ENCODE data around the gene ARAP3.
A peak's percentile ranks its signal among the peaks of the same experiment; 100 is the strongest.

ARAP3 gene

DNA sequence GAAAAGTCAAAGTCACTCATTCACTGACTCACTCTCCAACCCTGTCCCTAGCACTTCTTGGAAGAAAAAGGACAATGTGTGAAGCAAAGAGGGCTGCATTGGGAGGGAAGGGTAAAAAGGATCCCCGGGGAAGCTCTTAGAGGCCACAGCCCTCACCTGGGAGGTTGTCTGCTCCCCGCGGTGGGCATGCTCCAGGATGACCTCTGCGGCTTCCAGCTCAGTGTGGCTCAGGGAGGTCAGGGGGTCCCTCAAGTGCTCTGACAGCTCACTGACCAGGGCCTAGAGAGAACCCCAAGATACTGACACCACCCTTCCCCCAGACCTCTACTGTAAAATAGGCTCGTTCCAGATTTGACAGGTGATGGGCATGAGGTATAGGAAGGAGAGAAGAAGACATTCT is 34.8 kb downstream of the ARAP3 start:
- no peaks in the 10 kb centered on the region for H3K27me3 Mint-ChIP-seq

DNA sequence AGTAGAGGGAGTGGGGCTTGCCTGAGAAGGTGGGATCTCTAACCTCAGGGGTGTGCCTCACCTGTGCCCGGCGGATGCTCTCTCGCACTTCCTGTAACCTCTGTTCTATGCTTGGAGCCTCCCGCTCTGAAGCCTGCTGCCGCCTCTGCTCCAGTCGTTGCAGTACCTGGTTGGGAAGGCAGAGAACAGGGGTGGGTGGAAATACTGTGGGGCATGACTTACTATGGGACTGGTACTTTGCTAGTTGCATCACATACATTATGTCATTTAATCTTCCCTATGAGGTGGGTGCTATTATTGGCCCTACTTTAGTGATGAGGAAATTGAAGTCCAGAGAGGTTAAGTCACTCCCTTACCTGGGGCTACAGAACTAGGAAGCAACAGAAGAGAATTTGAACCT is 36.0 kb downstream of the ARAP3 start:
- Mint-ChIP-seq H3K4me3 (no peak overlapping the region), H3K36me3 (peaks cover 40% of the 10 kb centered on the region), H3K27me3 (no peaks in the 10 kb centered on the region), H3K9me3 (no peaks in the 10 kb centered on the region), H3K27ac (no peak overlapping the region), H3K4me1 (peaks cover 31% of the 10 kb centered on the region)
- no peak for ATAC-seq

More for the DNA sequence above, 34.8 kb downstream of the ARAP3 start:
- H3K4me3 Mint-ChIP-seq = no peak overlapping the region
- peaks cover 31% of the 10 kb centered on the region for H3K36me3 Mint-ChIP-seq
- no peak for ATAC-seq
- no peak overlapping the region for H3K27ac Mint-ChIP-seq
- H3K4me1 Mint-ChIP-seq = peaks cover 33% of the 10 kb centered on the region
- H3K9me3 Mint-ChIP-seq = no peaks in the 10 kb centered on the region

DNA sequence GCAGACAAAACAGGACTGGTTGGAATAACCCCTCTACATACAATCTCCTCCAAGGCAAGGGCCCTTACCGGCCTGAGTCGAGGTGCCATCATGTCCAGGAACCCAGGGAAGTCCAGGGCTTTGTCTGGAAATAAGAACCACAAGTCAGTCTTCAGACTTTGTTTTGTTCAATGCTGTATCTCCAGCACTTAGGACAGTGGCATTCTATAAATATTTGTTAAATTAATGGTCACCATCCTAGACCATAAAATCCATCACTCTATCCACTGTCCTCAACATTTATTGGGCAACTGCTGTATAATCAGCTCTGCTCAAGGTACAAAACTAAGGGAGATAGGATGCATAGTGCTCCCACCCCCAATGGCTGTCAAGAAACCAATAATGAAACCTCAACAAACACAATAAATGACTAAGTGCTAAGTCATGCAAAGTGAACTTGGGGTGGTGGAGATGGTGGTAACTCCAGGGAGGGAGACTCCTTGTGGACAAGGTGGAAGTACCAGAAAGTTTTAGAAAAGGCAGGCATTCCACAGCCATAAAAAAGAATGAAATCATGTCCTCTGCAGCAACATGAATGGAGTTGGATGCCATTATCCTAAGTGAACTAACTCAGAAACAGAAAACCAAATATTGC is 40.3 kb downstream of the ARAP3 start:
- Mint-ChIP-seq H3K4me1 (peaks cover 21% of the 10 kb centered on the region), H3K9me3 (no peaks in the 10 kb centered on the region), H3K27ac (peak overlapping the region; percentile 42), H3K36me3 (peaks cover 37% of the 10 kb centered on the region), H3K4me3 (no peak overlapping the region), H3K27me3 (no peaks in the 10 kb centered on the region)
- no peak for ATAC-seq

DNA sequence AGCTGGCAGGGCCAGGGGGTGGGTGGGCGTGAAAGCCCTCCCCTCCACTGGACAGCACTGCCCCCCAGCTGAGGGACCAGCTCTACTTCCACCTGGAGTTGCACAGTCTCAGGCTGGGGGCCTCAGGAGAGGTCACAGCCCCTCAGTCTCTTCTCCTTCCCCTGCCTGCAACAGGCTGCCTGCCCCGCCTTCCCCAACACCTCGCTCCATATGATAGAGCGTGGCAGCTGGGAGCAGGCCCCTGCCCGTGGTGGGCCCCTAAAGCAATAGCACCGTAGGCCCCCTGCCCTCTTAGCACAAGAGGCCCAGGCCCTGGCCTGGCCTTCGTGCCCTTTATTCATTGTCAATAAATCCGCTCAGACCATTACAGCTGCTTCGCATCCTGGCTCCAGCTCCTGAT is 41.3 kb downstream of the ARAP3 start:
- Mint-ChIP-seq H3K27ac (peak overlapping the region; percentile 6), H3K36me3 (peaks cover 26% of the 10 kb centered on the region), H3K27me3 (no peaks in the 10 kb centered on the region), H3K4me3 (no peak overlapping the region), H3K9me3 (no peaks in the 10 kb centered on the region), H3K4me1 (peaks cover 27% of the 10 kb centered on the region)
- no peak for ATAC-seq

DNA sequence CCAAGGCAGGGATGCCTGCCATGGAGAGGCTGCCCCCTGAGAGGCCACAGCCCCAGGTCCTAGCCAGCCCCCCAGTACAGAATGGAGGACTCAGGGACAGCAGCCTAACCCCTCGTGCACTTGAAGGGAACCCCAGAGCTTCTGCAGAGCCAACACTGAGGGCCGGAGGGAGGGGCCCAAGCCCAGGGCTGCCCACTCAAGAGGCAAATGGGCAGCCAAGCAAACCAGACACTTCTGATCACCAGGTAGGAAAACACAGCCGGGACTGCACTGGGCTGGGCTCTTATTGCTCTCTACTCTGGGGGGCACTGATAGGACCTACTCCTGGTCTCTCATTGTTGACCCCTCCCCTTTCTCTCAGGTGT is 42.0 kb downstream of the ARAP3 start:
- no peak for ATAC-seq
- peaks cover 34% of the 10 kb centered on the region for H3K4me1 Mint-ChIP-seq
- H3K27me3 Mint-ChIP-seq = no peaks in the 10 kb centered on the region
- H3K27ac Mint-ChIP-seq = no peak overlapping the region
- no peak overlapping the region for H3K4me3 Mint-ChIP-seq
- no peaks in the 10 kb centered on the region for H3K9me3 Mint-ChIP-seq
- peaks cover 23% of the 10 kb centered on the region for H3K36me3 Mint-ChIP-seq

DNA sequence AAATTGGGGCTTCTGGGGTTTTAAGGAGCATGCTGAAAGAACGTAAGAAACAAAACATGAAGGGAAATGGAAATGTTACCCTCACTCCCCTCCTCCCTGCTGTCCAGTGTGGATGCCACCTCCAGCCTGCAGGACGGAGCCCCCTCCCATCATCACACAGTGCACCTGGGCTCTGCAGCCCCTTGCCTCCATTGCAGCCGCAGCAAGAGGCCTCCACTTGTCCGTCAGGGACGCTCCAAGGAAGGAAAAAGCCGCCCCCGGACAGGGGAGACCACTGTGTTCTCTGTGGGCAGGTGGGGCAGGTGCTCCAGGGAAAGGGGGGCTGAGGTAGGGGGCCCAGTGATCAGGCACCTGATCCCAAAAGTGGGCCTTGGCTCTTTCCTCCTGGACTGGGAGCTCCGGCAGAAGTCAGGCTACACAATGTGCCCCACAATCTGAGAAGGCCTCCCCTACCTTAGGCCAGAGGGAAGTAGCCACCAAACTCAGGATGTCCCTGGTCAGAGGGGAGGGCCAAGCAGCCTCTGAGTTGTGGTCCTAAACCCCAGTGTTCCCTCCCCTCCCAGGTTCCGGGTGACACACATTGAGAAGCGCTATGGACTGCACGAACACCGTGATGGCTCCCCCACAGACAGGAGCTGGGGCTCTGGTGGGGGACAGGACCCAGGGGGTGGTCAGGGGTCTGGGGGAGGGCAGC is 42.5 kb downstream of the ARAP3 start:
- no peaks in the 10 kb centered on the region for H3K9me3 Mint-ChIP-seq
- H3K4me1 Mint-ChIP-seq = peaks cover 39% of the 10 kb centered on the region
- H3K4me3 Mint-ChIP-seq = no peak overlapping the region
- ATAC-seq = no peak
- H3K27ac Mint-ChIP-seq = no peak overlapping the region
- no peaks in the 10 kb centered on the region for H3K27me3 Mint-ChIP-seq
- peaks cover 17% of the 10 kb centered on the region for H3K36me3 Mint-ChIP-seq

DNA sequence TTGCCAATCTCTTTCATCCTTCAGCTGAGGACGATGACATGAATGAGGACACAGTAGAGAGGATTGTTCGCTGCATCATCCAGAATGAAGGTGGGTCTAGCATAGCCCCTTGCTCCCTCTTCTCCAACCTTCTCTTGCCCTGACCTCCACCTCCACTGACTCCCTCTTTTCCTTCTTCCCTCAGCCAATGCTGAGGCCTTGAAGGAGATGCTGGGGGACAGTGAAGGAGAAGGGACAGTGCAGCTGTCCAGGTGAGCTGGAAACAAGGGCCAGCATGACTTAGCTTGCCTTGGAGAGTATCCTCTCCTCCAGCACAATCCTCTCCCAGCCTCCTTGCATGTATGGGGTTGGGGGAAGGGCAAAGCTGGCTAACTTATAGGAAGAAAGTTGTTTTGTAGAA is 43.3 kb downstream of the ARAP3 start:
- no peaks in the 10 kb centered on the region for H3K27me3 Mint-ChIP-seq
- H3K27ac Mint-ChIP-seq = peak overlapping the region; percentile 82
- H3K9me3 Mint-ChIP-seq = no peaks in the 10 kb centered on the region
- H3K4me1 Mint-ChIP-seq = peaks cover 47% of the 10 kb centered on the region
- ATAC-seq = no peak
- H3K4me3 Mint-ChIP-seq = peak overlapping the region; percentile 89
- H3K36me3 Mint-ChIP-seq = peaks cover 14% of the 10 kb centered on the region

DNA sequence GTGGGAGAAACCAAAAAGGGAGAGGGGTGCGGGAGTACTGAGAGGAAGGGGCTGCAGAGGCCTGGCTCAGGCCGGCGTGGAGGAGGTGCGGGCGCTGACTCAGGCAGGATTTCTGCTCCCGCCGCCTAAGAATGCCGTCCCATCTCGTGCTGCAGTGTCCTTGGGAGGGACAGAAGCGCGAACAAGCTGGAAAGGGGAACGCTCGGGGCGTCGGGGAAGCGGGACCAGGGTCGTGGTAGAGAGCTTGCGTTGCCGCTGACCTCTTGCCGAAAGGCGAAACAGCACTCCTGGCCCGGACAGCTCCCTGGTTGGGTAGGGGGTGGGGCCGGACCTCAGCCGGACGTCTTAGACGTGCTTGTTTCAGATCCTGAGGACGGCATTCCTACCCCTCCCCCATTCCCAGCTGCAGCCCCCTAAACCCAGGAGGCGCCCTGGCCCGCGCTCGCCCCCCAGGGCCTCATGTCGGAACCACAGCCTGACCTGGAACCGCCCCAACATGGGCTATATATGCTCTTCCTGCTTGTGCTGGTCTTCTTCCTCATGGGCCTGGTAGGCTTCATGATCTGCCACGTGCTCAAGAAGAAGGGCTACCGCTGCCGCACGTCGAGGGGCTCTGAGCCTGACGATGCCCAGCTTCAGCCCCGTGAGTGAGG is 44.1 kb downstream of the ARAP3 start:
- H3K4me3 Mint-ChIP-seq = peak overlapping the region; percentile 89
- peaks cover 47% of the 10 kb centered on the region for H3K4me1 Mint-ChIP-seq
- H3K27ac Mint-ChIP-seq = peak overlapping the region; percentile 82
- H3K9me3 Mint-ChIP-seq = no peaks in the 10 kb centered on the region
- no peaks in the 10 kb centered on the region for H3K27me3 Mint-ChIP-seq
- peak; percentile 59 for ATAC-seq
- H3K36me3 Mint-ChIP-seq = peaks cover 14% of the 10 kb centered on the region

DNA sequence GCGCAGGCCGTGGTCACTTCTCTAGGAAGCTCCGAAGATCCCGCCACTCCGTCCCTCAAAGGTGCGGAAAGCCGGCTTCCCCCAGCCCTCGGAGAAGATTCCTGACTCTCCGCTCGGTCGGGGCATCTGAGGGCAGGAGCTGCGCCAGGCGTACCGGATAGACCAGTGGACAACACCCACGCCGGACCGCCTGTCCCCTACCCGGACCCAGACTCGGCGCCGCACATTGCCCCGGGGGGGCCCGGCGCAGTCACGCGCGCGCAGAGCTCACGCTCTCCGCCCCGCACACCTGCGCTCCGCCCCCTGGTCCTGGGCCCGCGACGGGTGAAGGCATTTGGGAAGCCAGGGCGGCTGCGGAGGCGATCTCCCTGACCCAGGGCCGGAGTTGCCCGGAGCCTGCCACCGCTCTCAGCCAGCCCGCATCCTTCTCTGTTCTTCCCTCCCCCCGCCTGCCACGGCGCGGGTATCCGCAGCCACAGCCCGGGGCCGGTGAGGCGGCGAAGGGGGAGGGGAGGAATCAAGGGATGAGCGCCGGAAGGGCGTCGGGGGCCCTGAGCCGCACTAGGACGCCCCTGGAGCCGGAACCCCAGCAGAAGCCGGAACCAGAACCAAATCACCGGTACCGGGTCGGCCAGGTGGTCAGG is 44.8 kb downstream of the ARAP3 start:
- Mint-ChIP-seq H3K27ac (peak overlapping the region; percentile 82), H3K4me1 (peaks cover 53% of the 10 kb centered on the region), H3K9me3 (no peaks in the 10 kb centered on the region), H3K36me3 (peaks cover 14% of the 10 kb centered on the region), H3K4me3 (peak overlapping the region; percentile 89), H3K27me3 (no peaks in the 10 kb centered on the region)
- ATAC-seq = peak; percentile 71

DNA sequence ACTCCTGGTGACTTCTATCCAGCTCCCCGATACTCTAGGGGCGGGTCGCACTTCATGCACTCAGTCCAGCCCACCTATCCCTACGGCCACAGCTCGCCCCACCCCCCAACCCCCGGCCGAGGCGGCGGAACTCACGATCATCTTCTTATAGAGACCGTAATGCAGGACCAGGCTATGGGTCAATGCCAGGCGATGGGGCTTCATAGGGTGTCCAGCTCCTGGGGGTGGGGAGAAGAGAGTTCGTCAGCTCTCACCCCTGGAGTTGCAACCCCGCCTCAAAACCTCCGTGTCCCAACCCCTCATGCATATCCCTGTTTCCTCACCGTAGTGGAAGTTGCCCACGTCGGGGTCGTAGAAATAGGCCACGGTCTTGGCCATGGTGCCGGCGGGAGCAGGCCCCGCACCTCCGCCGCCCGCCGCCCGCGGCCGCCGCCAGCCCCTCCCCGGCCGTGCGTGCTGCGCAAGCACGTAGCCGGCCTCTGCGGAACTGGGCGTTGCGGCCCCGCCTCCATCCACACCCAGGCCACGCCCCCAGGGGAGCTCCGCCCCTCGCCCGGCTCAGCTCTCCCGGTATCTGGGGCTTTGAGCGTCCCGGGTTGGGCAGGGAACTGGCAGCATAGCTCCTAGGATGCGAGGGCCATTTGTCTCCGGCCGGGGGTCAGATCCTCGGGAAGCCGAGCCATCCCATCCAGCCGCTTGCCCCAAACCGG is 45.5 kb downstream of the ARAP3 start, which contains the start of the genes HDAC3 and RELL2:
TSS of gene HDAC3 (minus strand) at position 437 of the 710 bp plus-strand sequence. CDS start at position 378, 59 bp downstream.
TSS of gene RELL2 (plus strand) at position 585 of the 710 bp plus-strand sequence. CDS start 1,229 bp downstream, outside the sequence.
- H3K36me3 Mint-ChIP-seq = peaks cover 11% of the 10 kb centered on the region
- peak within 1 kb of the TSS; percentile 82 for H3K27ac Mint-ChIP-seq
- H3K27me3 Mint-ChIP-seq = no peaks in the 10 kb centered on the region
- ATAC-seq = peak; percentile 93
- peak within 1 kb of the TSS; percentile 89 for H3K4me3 Mint-ChIP-seq
- H3K9me3 Mint-ChIP-seq = no peaks in the 10 kb centered on the region
- H3K4me1 Mint-ChIP-seq = peaks cover 50% of the 10 kb centered on the region

DNA sequence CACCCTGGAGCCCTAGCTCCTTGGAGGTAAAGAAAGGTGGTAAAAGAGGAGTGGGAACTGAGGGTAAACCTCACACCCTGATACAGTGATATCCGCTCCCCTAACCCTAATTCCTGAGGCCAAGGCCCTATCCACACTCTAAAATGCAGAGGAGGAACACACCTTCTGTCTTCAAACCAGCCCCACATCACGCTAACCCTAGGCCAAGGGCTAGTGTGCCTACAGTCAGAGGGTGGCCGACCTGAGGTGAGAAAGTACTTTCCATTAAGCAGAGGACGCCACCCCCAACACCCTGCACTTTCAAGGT is 46.0 kb downstream of the ARAP3 start:
- no peaks in the 10 kb centered on the region for H3K9me3 Mint-ChIP-seq
- H3K4me3 Mint-ChIP-seq = peak overlapping the region; percentile 89
- no peaks in the 10 kb centered on the region for H3K27me3 Mint-ChIP-seq
- H3K27ac Mint-ChIP-seq = peak overlapping the region; percentile 82
- H3K4me1 Mint-ChIP-seq = peaks cover 45% of the 10 kb centered on the region
- peaks cover 6% of the 10 kb centered on the region for H3K36me3 Mint-ChIP-seq
- no peak for ATAC-seq

DNA sequence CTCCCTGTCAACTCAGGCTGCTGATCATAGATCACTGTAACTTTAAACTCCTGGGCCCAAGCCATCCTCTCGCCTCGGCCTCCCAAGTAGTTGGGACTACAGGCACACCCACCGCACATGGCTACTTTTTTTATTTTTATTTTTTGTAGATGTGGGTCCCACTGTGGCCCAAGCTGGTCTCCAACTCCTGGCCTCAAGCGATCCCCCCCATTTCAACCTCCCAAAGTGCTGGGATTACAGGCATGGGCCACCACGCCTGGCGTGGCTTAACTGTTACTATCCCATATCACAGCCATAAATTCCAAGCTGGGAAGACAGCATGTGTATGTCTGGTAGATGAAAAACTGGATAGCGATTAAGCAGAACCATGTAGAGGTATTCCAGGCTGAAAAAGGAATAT is 46.4 kb downstream of the ARAP3 start:
- no peak for ATAC-seq
- Mint-ChIP-seq H3K4me3 (peak overlapping the region; percentile 89), H3K27ac (peak overlapping the region; percentile 82), H3K4me1 (peaks cover 45% of the 10 kb centered on the region), H3K9me3 (no peaks in the 10 kb centered on the region), H3K36me3 (peaks cover 2% of the 10 kb centered on the region), H3K27me3 (no peaks in the 10 kb centered on the region)

DNA sequence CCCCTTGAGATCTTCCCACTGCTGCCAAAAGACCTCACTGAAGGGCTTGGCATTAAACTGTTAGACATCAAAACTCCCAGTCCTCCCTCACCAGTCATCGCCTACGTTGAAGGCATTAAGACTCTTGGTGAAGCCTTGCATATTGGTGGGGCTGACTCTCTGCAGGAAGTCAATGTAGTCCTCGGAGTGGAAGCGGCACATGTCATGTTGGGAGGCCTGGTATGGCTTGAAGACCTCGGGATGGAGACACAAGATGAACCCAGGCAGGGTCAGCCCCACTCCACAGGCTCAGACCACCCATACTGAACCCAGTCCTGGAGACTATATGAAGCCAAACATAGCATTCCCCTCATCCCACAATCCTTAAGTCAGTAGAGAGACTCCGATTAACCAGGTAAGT is 47.3 kb downstream of the ARAP3 start:
- ATAC-seq = no peak
- H3K27ac Mint-ChIP-seq = peak overlapping the region; percentile 28
- H3K4me3 Mint-ChIP-seq = no peak overlapping the region
- H3K4me1 Mint-ChIP-seq = peaks cover 45% of the 10 kb centered on the region
- peaks cover 6% of the 10 kb centered on the region for H3K36me3 Mint-ChIP-seq
- no peaks in the 10 kb centered on the region for H3K27me3 Mint-ChIP-seq
- no peaks in the 10 kb centered on the region for H3K9me3 Mint-ChIP-seq

DNA sequence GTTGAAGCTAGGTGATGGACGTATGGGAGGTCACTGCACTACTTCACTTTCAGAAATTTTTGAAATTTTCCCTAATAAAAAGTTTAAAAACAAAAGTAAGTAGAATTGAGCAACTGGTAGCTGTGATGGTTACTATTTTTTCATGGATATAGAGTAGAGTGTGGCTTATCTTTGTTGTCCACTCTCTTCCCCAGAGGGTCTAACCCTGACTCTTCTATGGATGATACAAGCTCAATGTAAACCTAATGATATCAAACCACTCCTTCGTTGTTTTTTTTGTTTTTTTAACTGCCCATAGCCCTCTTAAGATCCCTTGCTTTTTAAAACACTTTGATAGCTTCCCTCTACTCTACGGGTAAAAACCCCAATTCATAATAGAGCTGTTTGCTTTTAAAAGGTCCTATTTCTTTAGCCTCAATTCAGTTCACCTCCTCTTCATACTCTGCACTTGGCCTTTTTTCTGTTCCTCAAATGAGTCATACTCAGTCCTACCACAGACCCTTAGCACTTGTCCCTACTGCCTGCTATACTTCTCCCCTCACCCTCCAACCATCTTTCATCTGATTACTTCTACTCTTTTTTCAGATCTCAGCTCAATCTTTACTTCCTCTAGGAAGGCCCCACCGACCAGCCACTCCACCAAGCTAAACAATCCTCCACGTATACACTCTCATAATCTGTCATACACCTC is 48.0 kb downstream of the ARAP3 start:
- Mint-ChIP-seq H3K36me3 (peaks cover 13% of the 10 kb centered on the region), H3K27ac (peak overlapping the region; percentile 28), H3K4me1 (peaks cover 45% of the 10 kb centered on the region), H3K27me3 (no peaks in the 10 kb centered on the region), H3K9me3 (no peaks in the 10 kb centered on the region), H3K4me3 (peak overlapping the region; percentile 21)
- peak; percentile 72 for ATAC-seq
